Esophagus (tissue), 2 donors: Measurements from ENCODE around the gene BTBD9. TPM values are rescaled to one million over a fixed set of nuclear protein-coding genes. Genes with fewer than 3 reads are reported as not detected.

Source experiments
- H3K27ac ChIP-seq, 2 donors: one replicate each; pipeline ENCODE4 v1.5.1; 2013; ENCODE audit warnings: low read depth in 2 of 2, mild to moderate bottlenecking in 2 of 2, inconsistent platforms in 1 of 2, low read length in 1 of 2, moderate library complexity in 1 of 2
- H3K27me3 ChIP-seq, 2 donors: one replicate each; pipeline ENCODE4 v1.6.1; 2013; ENCODE audit warnings: low read length in 2 of 2, control low read depth in 1 of 2, mild to moderate bottlenecking in 1 of 2; ENCODE audit not compliant: insufficient read depth in 2 of 2, control insufficient read depth in 1 of 2
- H3K36me3 ChIP-seq, 2 donors: one replicate each; pipeline ENCODE4 v1.6.1; 2013; ENCODE audit warnings: low read length in 1 of 2; ENCODE audit not compliant: control insufficient read depth in 2 of 2, insufficient read depth in 2 of 2
- H3K4me1 ChIP-seq, 2 donors: one replicate each; pipeline ENCODE4 v1.6.1; 2013; ENCODE audit warnings: low read length in 1 of 2; ENCODE audit not compliant: control insufficient read depth in 2 of 2, insufficient read depth in 2 of 2
- H3K4me3 ChIP-seq, 2 donors: one replicate each; pipeline ENCODE4 v1.5.1; 2013; ENCODE audit warnings: low read length in 2 of 2, mild to moderate bottlenecking in 2 of 2, low read depth in 1 of 2, moderate library complexity in 1 of 2
- H3K9me3 ChIP-seq, 2 donors: one replicate each; pipeline ENCODE4 v1.6.1; 2013; ENCODE audit warnings: mild to moderate bottlenecking in 2 of 2, low read depth in 1 of 2, low read length in 1 of 2, moderate library complexity in 1 of 2; ENCODE audit not compliant: control insufficient read depth in 2 of 2, insufficient read depth in 1 of 2
- WGBS, 2 donors: extraction: QIAGEN DNeasy Blood & Tissue Kit; methylation state at CpG; one replicate each; pipeline ENCODE4 v1.1.7; 2013; 5-methylcytosine and 5-hydroxymethylcytosine counted together
- polyA plus RNA-seq, 2 donors: library from polyadenylated mRNA; stranded (reverse); fragments of 200-250 nt; gene quantifications; one replicate each; pipeline ENCODE4 v1.2.3, GENCODE V29; 2013
- donor health status: healthy with polysubstance abuse.
- donor health status: Bipolar disorder and iron deficiency.

Gene BTBD9
- polyA plus RNA-seq, 2 donors = 3.2 to 3.8 TPM

GRCh38 chr6:38484656-38485055 is 155.1 kb downstream of the BTBD9 start:
- H3K4me1 ChIP-seq = no peaks in the 10 kb centered on the region
- H3K27ac ChIP-seq = no peak overlapping the region
- 94 to 99% methylated on average over 3 of the region's 3 CpGs for WGBS, 2 donors
- H3K36me3 ChIP-seq = no peaks in the 10 kb centered on the region
- no peak overlapping the region for H3K4me3 ChIP-seq
- no peaks in the 10 kb centered on the region for H3K9me3 ChIP-seq
- no peaks in the 10 kb centered on the region for H3K27me3 ChIP-seq

GRCh38 chr6:38483526-38483925 is 156.2 kb downstream of the BTBD9 start:
- no peaks in the 10 kb centered on the region for H3K9me3 ChIP-seq
- H3K4me3 ChIP-seq = no peak overlapping the region
- H3K36me3 ChIP-seq = no peaks in the 10 kb centered on the region
- no peak overlapping the region for H3K27ac ChIP-seq
- WGBS, 2 donors = 79 to 82% methylated on average over 2 of the region's 2 CpGs
- H3K4me1 ChIP-seq = no peaks in the 10 kb centered on the region
- H3K27me3 ChIP-seq = no peaks in the 10 kb centered on the region

DNA sequence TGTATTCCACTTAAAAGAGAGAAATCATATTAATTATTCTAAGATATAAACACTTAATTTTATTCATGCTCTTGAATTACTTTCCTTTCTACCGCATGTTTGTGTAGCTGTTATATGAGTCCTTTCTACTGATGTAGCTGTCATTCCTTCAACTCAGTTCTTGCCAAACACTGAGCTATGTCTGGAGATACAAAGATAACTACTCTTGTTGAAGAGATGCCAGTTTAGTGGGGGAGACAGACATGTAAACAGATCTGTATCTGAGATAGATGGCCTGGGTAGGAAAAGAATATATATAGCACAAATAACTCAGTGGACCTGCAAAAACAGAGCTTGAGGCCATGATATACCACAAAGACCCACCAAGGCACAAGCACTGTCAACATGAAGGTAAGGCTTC is 157.3 kb downstream of the BTBD9 start:
- WGBS, 2 donors = 70 to 83% methylated on average over 1 of the region's 1 CpG
- Histone ChIP-seq H3K27ac (no peak overlapping the region), H3K36me3 (no peaks in the 10 kb centered on the region), H3K4me3 (no peak overlapping the region), H3K4me1 (no peaks in the 10 kb centered on the region), H3K27me3 (no peaks in the 10 kb centered on the region), H3K9me3 (no peaks in the 10 kb centered on the region)

- Histone ChIP-seq H3K9me3 (no peaks in the 10 kb centered on the region), H3K4me3 (no peak overlapping the region), H3K27ac (no peak overlapping the region), H3K27me3 (no peaks in the 10 kb centered on the region), H3K4me1 (no peaks in the 10 kb centered on the region), H3K36me3 (no peaks in the 10 kb centered on the region)
- WGBS, 2 donors = 85% methylated on average over 4 of the region's 4 CpGs
Measured at GRCh38 chr6:38481851-38482250, 157.9 kb downstream of the BTBD9 start.

DNA sequence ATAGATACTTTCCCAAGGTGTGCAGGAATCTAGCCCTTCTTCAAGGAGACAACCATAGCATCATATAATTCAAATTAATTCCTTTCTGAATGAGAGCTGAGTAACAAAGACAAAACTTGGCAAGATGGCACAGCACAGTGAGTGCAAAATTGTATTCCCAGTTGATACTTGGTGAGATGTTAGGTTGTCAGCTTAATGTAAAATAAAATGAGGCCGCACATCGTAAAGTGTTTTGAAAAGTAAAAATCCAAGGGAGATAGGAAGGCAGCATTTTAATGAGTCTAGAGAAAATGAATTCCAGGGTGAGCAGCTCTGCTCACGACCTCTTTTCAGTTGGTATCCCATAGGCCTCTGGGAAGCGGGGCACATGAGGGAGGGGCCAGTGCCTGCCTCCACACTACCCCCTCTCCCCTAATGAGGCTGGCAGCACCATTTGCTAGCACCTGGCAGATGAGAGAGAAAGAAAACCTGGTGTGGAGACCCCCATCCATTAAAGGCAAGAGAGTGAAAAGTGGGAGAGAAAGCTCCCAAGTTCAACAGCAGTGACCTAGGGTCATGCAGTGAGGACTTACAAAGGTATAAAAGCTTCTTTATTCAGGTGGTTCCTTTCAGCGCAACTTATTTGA is 158.4 kb downstream of the BTBD9 start:
- 83 to 97% methylated on average over 5 of the region's 5 CpGs for WGBS, 2 donors
- Histone ChIP-seq H3K9me3 (no peaks in the 10 kb centered on the region), H3K27ac (no peak overlapping the region), H3K36me3 (no peaks in the 10 kb centered on the region), H3K27me3 (no peaks in the 10 kb centered on the region), H3K4me1 (no peaks in the 10 kb centered on the region), H3K4me3 (no peak overlapping the region)

GRCh38 chr6:38480036-38480435 is 159.7 kb downstream of the BTBD9 start:
- H3K9me3 ChIP-seq = no peaks in the 10 kb centered on the region
- no peaks in the 10 kb centered on the region for H3K27me3 ChIP-seq
- H3K36me3 ChIP-seq = no peaks in the 10 kb centered on the region
- no peak overlapping the region for H3K4me3 ChIP-seq
- H3K4me1 ChIP-seq = no peaks in the 10 kb centered on the region
- 86 to 87% methylated on average over 4 of the region's 4 CpGs for WGBS, 2 donors
- no peak overlapping the region for H3K27ac ChIP-seq

GRCh38 chr6:38479331-38479730 is 160.4 kb downstream of the BTBD9 start:
- Histone ChIP-seq H3K27me3 (no peaks in the 10 kb centered on the region), H3K27ac (no peak overlapping the region), H3K36me3 (no peaks in the 10 kb centered on the region), H3K9me3 (no peaks in the 10 kb centered on the region), H3K4me3 (no peak overlapping the region), H3K4me1 (no peaks in the 10 kb centered on the region)
- WGBS, 2 donors = 93 to 100% methylated on average over 1 of the region's 1 CpG

- no peak overlapping the region for H3K27ac ChIP-seq
- H3K9me3 ChIP-seq = no peaks in the 10 kb centered on the region
- no peaks in the 10 kb centered on the region for H3K36me3 ChIP-seq
- no peak overlapping the region for H3K4me3 ChIP-seq
- no peaks in the 10 kb centered on the region for H3K4me1 ChIP-seq
- 73 to 78% methylated on average over 9 of the region's 9 CpGs for WGBS, 2 donors
- no peaks in the 10 kb centered on the region for H3K27me3 ChIP-seq
Measured at GRCh38 chr6:38477680-38478260, 162.0 kb downstream of the BTBD9 start.

DNA sequence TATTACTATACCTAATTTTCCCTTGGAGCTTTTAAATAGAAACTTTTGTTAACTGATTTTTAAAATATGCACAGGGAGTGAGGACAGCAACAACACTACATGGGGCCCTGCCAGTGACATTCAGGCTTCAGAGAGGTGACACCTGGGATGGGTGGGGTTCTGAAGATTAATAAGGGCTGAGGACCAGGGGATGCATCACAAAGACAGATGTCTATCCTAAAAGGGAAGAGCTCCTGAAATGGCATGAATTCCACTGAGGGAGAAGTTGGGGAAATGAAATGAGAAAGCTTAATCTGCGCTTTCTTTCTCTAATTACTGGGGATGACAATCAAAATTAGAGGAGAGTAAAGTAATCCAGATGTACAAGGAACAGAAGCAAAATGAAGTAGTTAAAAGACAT is 162.8 kb downstream of the BTBD9 start:
- Histone ChIP-seq H3K4me3 (no peak overlapping the region), H3K9me3 (no peaks in the 10 kb centered on the region), H3K27ac (no peak overlapping the region), H3K36me3 (no peaks in the 10 kb centered on the region), H3K4me1 (no peaks in the 10 kb centered on the region), H3K27me3 (no peaks in the 10 kb centered on the region)
- 98 to 100% methylated on average over 1 of the region's 1 CpG for WGBS, 2 donors

- H3K27ac ChIP-seq = no peak overlapping the region
- H3K36me3 ChIP-seq = no peaks in the 10 kb centered on the region
- no peaks in the 10 kb centered on the region for H3K4me1 ChIP-seq
- WGBS, 2 donors = 90 to 94% methylated on average over 1 of the region's 1 CpG
- no peaks in the 10 kb centered on the region for H3K9me3 ChIP-seq
- no peak overlapping the region for H3K4me3 ChIP-seq
- H3K27me3 ChIP-seq = no peaks in the 10 kb centered on the region
Measured at GRCh38 chr6:38476141-38476540, 163.6 kb downstream of the BTBD9 start.
